Activated CD4-positive, alpha-beta T cell treated with anti-CD3 and anti-CD28 coated beads for 1 hour (primary cell): Measurements from ENCODE around the gene APOB.
"Not testable (repeated sequence)": the region's sequence is repeated elsewhere in the genome, so short reads cannot be mapped to it uniquely, and the experiment has no call there.

Experiments
- DNase-seq: peaks from one replicate; pipeline ENCODE4 v3.0.0-alpha.2; 2020

Gene APOB

GRCh38 chr2:21030983-21031968, 12.6 kb downstream of the APOB start:
- no peak for DNase-seq

GRCh38 chr2:21029519-21029918, 14.4 kb downstream of the APOB start:
- no peak for DNase-seq

- not testable (repeated sequence) for DNase-seq
These were observed 14.9 kb downstream of the APOB start for GRCh38 chr2:21028951-21029350.

- DNase-seq: no peak
These were observed 15.6 kb downstream of the APOB start for GRCh38 chr2:21028021-21028947.

- no peak for DNase-seq
These were observed 17.2 kb downstream of the APOB start for GRCh38 chr2:21026479-21027282.

GRCh38 chr2:21025690-21026478, 18.0 kb downstream of the APOB start:
- DNase-seq: no peak

- no peak for DNase-seq
These were observed 19.0 kb downstream of the APOB start for GRCh38 chr2:21024722-21025389.

GRCh38 chr2:21024198-21024597, 19.7 kb downstream of the APOB start:
- no peak for DNase-seq

- no peak for DNase-seq
These were observed 20.3 kb downstream of the APOB start for GRCh38 chr2:21023419-21024181.

- DNase-seq: no peak
These were observed 21.0 kb downstream of the APOB start for GRCh38 chr2:21022792-21023367.

GRCh38 chr2:21021430-21021829, 22.4 kb downstream of the APOB start:
- no peak for DNase-seq

GRCh38 chr2:21020668-21021288, 23.1 kb downstream of the APOB start:
- DNase-seq: no peak

GRCh38 chr2:21020031-21020667, 23.7 kb downstream of the APOB start:
- no peak for DNase-seq

GRCh38 chr2:21019678-21020021, 24.2 kb downstream of the APOB start:
- DNase-seq: no peak

- DNase-seq: no peak
These were observed 24.7 kb downstream of the APOB start for GRCh38 chr2:21019000-21019677.

GRCh38 chr2:21018290-21018689, 25.6 kb downstream of the APOB start:
- no peak for DNase-seq

GRCh38 chr2:21017748-21018276, 26.1 kb downstream of the APOB start:
- no peak for DNase-seq

- no peak for DNase-seq
These were observed 28.6 kb downstream of the APOB start for GRCh38 chr2:21015281-21015645.
